ENCODE measurements around the gene CTSO.

CTSO gene

GRCh38 chr4:155953151-155954117, at the start of gene CTSO:
TSS of gene CTSO (minus strand) at chr4:155953866. CDS start at chr4:155953847, 19 bp downstream.
- peak; percentile 95 for FAIRE-seq

GRCh38 chr4:156000491-156000890, 46.8 kb upstream of the CTSO start:
- FAIRE-seq = no peak

- FAIRE-seq = no peak
Observed at GRCh38 chr4:155999725-156000124, 46.1 kb upstream of the CTSO start.

GRCh38 chr4:155995069-155995468, 41.4 kb upstream of the CTSO start:
- no peak for FAIRE-seq

- no peak for FAIRE-seq
Observed at GRCh38 chr4:155984106-155984797, 30.6 kb upstream of the CTSO start.

- no peak for FAIRE-seq
Observed at GRCh38 chr4:155982736-155983385, 29.2 kb upstream of the CTSO start.

GRCh38 chr4:155978810-155979209, 25.1 kb upstream of the CTSO start:
- no peak for FAIRE-seq

GRCh38 chr4:155975511-155975910, 21.8 kb upstream of the CTSO start:
- FAIRE-seq = no peak

- FAIRE-seq = no peak
Observed at GRCh38 chr4:155974996-155975395, 21.3 kb upstream of the CTSO start.

- no peak for FAIRE-seq
Observed at GRCh38 chr4:155974476-155974749, 20.7 kb upstream of the CTSO start.

- no peak for FAIRE-seq
Observed at GRCh38 chr4:155973639-155974475, 20.2 kb upstream of the CTSO start.

- FAIRE-seq = no peak
Observed at GRCh38 chr4:155972098-155972497, 18.4 kb upstream of the CTSO start.

GRCh38 chr4:155966731-155967395, 13.2 kb upstream of the CTSO start:
- no peak for FAIRE-seq

GRCh38 chr4:155966171-155966570, 12.5 kb upstream of the CTSO start:
- no peak for FAIRE-seq

GRCh38 chr4:155964016-155964891, 10.6 kb upstream of the CTSO start:
- no peak for FAIRE-seq

GRCh38 chr4:155962767-155963166, 9.1 kb upstream of the CTSO start:
- no peak for FAIRE-seq

- FAIRE-seq = no peak
Observed at GRCh38 chr4:155961575-155961974, 7.9 kb upstream of the CTSO start.

- FAIRE-seq = no peak
Observed at GRCh38 chr4:155960522-155960921, 6.9 kb upstream of the CTSO start.

GRCh38 chr4:155959417-155959816, 5.8 kb upstream of the CTSO start:
- no peak for FAIRE-seq

GRCh38 chr4:155956461-155956860, 2.8 kb upstream of the CTSO start:
- no peak for FAIRE-seq

GRCh38 chr4:155954939-155955338, 1.3 kb upstream of the CTSO start:
- FAIRE-seq = peak; percentile 34
